ENCODE data around the gene PAOX.

The PAOX gene

DNA sequence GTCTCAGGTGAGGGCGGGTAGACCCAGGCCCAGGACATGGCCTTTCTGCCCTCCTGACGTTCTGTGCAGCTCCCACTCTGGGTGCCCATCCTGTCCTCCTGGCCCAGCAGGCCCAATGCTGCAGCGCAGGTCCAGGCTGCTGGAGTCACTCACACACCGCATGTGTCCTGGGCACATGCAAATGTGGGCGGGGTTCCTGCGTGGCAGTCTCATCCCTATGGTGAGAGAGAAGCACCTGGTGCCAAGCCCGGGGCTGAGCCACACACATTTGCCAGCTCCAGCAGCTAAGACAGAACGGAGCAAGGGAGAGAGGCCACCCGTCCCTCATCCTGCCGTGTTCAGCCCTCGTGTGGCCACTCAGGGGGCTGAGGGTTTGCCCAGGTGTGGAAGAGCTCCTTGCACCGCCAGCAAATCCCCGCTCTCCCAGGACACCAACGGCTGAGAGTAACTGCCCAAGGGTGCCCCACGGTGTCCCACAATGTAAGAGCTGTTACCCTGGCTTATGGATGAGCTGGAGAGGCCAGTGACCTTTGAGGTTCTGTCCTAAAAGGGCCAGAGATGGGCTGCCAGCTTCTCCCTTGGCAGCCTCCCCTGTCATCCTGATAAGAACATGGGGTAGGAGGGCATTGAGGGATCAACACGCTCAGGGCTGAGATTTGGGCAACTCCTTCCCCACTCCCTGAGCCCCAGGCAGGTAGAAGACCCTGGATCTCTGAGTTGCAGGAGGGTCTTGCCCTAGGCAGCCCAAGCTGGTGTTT lies 25.7 kb upstream of the PAOX start:
- H3K9me2 ChIP-seq (ENCODE audit: low read depth, low read length), result no peaks in the 10 kb centered on the region
- H3K4me3 ChIP-seq (ENCODE audit: low read depth, low read length, poor library complexity, severe bottlenecking), result no peak overlapping the region
- H3K36me3 ChIP-seq (ENCODE audit: insufficient read depth, low read length), result no peaks in the 10 kb centered on the region
- no peak overlapping the region for H2AFZ ChIP-seq (ENCODE audit: low read length)
- TF ChIP-seq, protein P1, sequence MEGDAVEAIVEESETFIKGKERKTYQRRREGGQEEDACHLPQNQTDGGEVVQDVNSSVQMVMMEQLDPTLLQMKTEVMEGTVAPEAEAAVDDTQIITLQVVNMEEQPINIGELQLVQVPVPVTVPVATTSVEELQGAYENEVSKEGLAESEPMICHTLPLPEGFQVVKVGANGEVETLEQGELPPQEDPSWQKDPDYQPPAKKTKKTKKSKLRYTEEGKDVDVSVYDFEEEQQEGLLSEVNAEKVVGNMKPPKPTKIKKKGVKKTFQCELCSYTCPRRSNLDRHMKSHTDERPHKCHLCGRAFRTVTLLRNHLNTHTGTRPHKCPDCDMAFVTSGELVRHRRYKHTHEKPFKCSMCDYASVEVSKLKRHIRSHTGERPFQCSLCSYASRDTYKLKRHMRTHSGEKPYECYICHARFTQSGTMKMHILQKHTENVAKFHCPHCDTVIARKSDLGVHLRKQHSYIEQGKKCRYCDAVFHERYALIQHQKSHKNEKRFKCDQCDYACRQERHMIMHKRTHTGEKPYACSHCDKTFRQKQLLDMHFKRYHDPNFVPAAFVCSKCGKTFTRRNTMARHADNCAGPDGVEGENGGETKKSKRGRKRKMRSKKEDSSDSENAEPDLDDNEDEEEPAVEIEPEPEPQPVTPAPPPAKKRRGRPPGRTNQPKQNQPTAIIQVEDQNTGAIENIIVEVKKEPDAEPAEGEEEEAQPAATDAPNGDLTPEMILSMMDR (IDR thresholded peaks at IDR 0.05; ENCODE audit: low read length), result no peak
- no peak for TF ChIP-seq EZH2 (IDR thresholded peaks at IDR 0.05; ENCODE audit: borderline replicate concordance, low read length)
- H3K79me2 ChIP-seq (ENCODE audit: insufficient read depth, low read length), result no peaks in the 10 kb centered on the region
- H3K9me3 ChIP-seq (ENCODE audit: low read length), result no peaks in the 10 kb centered on the region
- peaks cover 4% of the 10 kb centered on the region; the same call in 1 of the 2 replicates for H3K27me3 ChIP-seq (ENCODE audit: insufficient read depth, low read length)
- H3K27ac ChIP-seq (ENCODE audit: low read depth, low read length, poor library complexity, severe bottlenecking), result no peak overlapping the region
- no peaks in the 10 kb centered on the region for H3F3A ChIP-seq (ENCODE audit: insufficient read depth, low read length)
- H3K4me2 ChIP-seq (ENCODE audit: low read length), result no peak overlapping the region
- H3K4me1 ChIP-seq (ENCODE audit: insufficient read depth, low read length, severe bottlenecking), result peaks cover 7% of the 10 kb centered on the region
- no peaks in the 10 kb centered on the region for H4K20me1 ChIP-seq (ENCODE audit: insufficient read depth, low read length)
- no peak overlapping the region for H3K9ac ChIP-seq (ENCODE audit: low read length)

DNA sequence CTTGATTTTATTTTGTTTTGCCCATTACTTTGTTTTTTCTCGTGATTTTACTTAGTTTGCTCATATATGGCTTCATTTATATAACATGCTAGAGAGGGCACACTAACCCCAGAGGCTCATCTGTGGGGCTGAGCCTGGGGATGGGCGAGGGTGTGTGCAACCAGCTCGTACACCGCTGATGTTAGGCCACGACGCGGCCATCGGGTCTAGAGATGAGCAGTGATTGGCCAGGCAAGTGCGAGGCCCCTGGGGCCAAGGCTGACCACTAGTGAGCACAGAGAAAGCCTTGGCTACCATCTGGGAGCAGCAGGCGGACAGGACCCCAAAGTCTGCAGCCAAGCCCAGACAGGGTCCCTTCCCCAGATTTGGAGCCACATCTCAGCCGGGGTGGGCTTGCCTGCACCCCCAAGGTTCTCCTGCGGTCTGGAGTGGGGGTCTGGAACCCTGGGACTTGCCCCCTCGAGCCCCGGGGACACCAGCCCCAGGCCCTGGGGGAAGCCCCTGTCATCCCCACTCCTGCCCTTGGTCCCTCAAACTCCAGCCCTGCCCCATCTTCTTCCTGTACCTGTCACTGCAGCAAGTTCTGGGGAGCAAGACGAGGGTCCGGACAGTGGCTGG lies 25.0 kb upstream of the PAOX start:
- Histone ChIP-seq H3K4me2 (ENCODE audit: low read length) (no peak overlapping the region), H3K27ac (ENCODE audit: low read depth, low read length, poor library complexity, severe bottlenecking) (no peak overlapping the region), H3K4me1 (ENCODE audit: insufficient read depth, low read length, severe bottlenecking) (peaks cover 7% of the 10 kb centered on the region), H3K27me3 (ENCODE audit: insufficient read depth, low read length) (peaks cover 4% of the 10 kb centered on the region; the same call in 1 of the 2 replicates), H3K4me3 (ENCODE audit: low read depth, low read length, poor library complexity, severe bottlenecking) (no peak overlapping the region), H3K9ac (ENCODE audit: low read length) (no peak overlapping the region), H2AFZ (ENCODE audit: low read length) (no peak overlapping the region), H4K20me1 (ENCODE audit: insufficient read depth, low read length) (no peaks in the 10 kb centered on the region), H3K36me3 (ENCODE audit: insufficient read depth, low read length) (no peaks in the 10 kb centered on the region), H3K9me3 (ENCODE audit: low read length) (no peaks in the 10 kb centered on the region), H3K79me2 (ENCODE audit: insufficient read depth, low read length) (no peaks in the 10 kb centered on the region), H3K9me2 (ENCODE audit: low read depth, low read length) (no peaks in the 10 kb centered on the region), H3F3A (ENCODE audit: insufficient read depth, low read length) (no peaks in the 10 kb centered on the region)
- TF ChIP-seq, protein P1 (IDR thresholded peaks at IDR 0.05; ENCODE audit: low read length), result no peak
- TF ChIP-seq EZH2 (IDR thresholded peaks at IDR 0.05; ENCODE audit: borderline replicate concordance, low read length), result no peak

DNA sequence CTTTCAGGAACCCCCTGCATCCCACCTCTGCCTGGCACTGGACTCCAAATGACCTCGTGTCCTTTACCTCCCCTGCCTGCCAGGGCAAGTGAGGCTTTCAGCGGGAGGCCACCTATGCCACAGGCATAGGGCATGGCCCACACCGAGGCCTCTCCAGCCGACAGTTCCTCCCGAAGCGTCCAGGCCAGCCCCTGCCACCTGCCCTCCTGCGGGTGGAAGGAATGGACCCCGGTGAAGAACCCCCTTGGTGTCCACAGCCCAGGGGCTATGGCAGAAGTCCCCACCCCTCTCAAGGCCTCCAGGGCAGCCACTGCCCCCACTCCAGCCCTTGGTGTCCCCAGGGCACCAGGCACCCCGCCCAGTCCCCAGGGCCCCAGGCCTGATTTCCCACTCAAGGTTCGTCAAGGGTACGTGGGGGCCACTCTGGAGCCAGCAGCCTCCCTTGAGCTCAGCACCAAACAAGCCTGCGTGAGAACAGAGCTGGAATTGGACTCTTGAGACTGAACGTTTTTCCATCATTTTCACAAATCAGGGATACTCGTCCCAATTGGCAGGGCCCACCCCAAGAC lies 24.3 kb upstream of the PAOX start:
- Histone ChIP-seq H3K4me3 (ENCODE audit: low read depth, low read length, poor library complexity, severe bottlenecking) (no peak overlapping the region), H4K20me1 (ENCODE audit: insufficient read depth, low read length) (no peaks in the 10 kb centered on the region), H3F3A (ENCODE audit: insufficient read depth, low read length) (no peaks in the 10 kb centered on the region), H3K4me1 (ENCODE audit: insufficient read depth, low read length, severe bottlenecking) (peaks cover 7% of the 10 kb centered on the region), H3K27me3 (ENCODE audit: insufficient read depth, low read length) (peaks cover 4% of the 10 kb centered on the region; the same call in 1 of the 2 replicates), H3K9ac (ENCODE audit: low read length) (no peak overlapping the region), H3K27ac (ENCODE audit: low read depth, low read length, poor library complexity, severe bottlenecking) (no peak overlapping the region), H3K9me3 (ENCODE audit: low read length) (no peaks in the 10 kb centered on the region), H2AFZ (ENCODE audit: low read length) (no peak overlapping the region), H3K9me2 (ENCODE audit: low read depth, low read length) (no peaks in the 10 kb centered on the region), H3K79me2 (ENCODE audit: insufficient read depth, low read length) (no peaks in the 10 kb centered on the region), H3K4me2 (ENCODE audit: low read length) (no peak overlapping the region), H3K36me3 (ENCODE audit: insufficient read depth, low read length) (no peaks in the 10 kb centered on the region)
- TF ChIP-seq, protein P1 (IDR thresholded peaks at IDR 0.05; ENCODE audit: low read length), result no peak
- no peak for TF ChIP-seq EZH2 (IDR thresholded peaks at IDR 0.05; ENCODE audit: borderline replicate concordance, low read length)
